ENCODE measurements around the gene MILR1.
"Not testable (repeated sequence)": the region's sequence is repeated elsewhere in the genome, so short reads cannot be mapped to it uniquely, and the experiment has no call there.

MILR1 gene

DNA sequence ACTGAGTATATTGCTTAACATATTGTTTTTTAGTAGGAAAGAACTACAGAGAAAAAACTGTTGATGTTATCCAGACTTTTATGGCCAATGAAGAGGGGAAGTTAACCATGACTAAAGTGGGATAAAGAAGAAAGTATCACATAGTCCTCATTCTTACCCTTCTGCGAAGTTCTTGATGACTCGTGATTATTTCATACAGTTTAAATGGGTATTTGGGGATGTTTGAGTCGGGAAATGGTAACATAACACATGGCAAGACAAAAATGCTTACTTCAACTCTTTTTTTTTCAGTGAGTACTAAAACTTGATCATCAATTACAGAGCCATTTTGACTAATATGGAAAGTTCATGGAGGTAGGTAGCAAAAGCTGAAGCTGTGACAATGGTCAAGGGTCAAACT, 43.1 kb downstream of the MILR1 start:
- DNase-seq (ENCODE audit: low read depth) = no peak
- TF ChIP-seq CTCF (IDR thresholded peaks at IDR 0.05; ENCODE audit: low read depth, low read length, missing control alignments) = no peak
- H3K4me3 ChIP-seq (ENCODE audit: low read depth, low read length) = no peak overlapping the region

GRCh38 chr17:64492481-64493109, 43.7 kb downstream of the MILR1 start:
- TF ChIP-seq CTCF (IDR thresholded peaks at IDR 0.05; ENCODE audit: low read depth, low read length, missing control alignments) = no peak
- no peak for DNase-seq (ENCODE audit: low read depth)
- H3K4me3 ChIP-seq (ENCODE audit: low read depth, low read length) = no peak overlapping the region

GRCh38 chr17:64494121-64494520, 45.2 kb downstream of the MILR1 start:
- H3K4me3 ChIP-seq (ENCODE audit: low read depth, low read length) = no peak overlapping the region; the same call in 1 of the 2 replicates
- TF ChIP-seq CTCF (IDR thresholded peaks at IDR 0.05; ENCODE audit: low read depth, low read length, missing control alignments) = no peak
- DNase-seq (ENCODE audit: low read depth) = no peak

GRCh38 chr17:64495300-64495699, 46.4 kb downstream of the MILR1 start:
- not testable (repeated sequence) for DNase-seq (ENCODE audit: low read depth)
- H3K4me3 ChIP-seq (ENCODE audit: low read depth, low read length) = peak overlapping the region; percentile 81

- DNase-seq (ENCODE audit: low read depth) = no peak
- H3K4me3 ChIP-seq (ENCODE audit: low read depth, low read length) = peak overlapping the region; percentile 81
- TF ChIP-seq CTCF (IDR thresholded peaks at IDR 0.05; ENCODE audit: low read depth, low read length, missing control alignments) = no peak
Measured at GRCh38 chr17:64496348-64496785, 47.5 kb downstream of the MILR1 start.

DNA sequence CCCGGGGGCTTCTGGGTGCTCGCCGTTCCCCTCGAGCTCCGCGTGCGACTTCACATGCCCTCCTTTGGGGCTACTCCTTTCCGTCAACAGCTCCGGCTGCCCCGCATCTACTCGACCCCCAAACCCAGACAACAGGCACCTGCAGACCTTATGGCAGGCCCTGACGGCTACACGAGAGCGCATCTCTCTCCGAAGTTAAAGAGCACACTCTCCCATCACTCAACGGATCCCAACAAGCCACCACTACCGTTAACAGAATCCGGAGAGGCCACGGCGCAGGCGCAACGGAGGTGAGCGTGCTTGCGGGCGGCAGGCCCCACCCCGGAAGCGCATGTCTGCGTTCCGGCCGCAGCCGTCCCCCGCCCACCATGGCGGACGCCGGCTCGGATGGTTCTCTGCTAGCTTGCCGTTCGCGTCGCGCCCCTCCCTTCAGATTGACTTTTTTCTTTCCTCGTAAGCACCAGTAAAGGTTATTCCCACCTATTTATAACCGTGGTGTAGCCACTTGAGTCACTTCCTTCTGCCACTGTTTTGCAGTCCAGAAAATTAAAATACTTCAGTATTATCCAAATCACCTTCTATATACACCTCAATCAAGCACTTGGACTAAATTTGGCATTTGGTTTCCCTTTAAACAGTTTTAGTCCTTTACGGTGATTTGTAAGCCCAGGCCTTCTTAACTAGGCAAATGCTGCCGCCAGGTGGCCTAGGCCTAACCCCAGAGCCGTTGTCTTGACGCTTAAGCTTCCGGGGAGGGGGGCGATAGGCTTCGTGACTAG, 48.1 kb downstream of the MILR1 start, which contains the start of gene POLG2:
TSS of gene POLG2 (minus strand) at position 269 of the 779 bp plus-strand sequence. CDS start at position 183, 86 bp downstream.
- peak within 1 kb of the TSS; percentile 81 for H3K4me3 ChIP-seq (ENCODE audit: low read depth, low read length)
- peak; percentile 87 for DNase-seq (ENCODE audit: low read depth)
- peak; percentile 55 for TF ChIP-seq CTCF (IDR thresholded peaks at IDR 0.05; ENCODE audit: low read depth, low read length, missing control alignments)

- H3K4me3 ChIP-seq (ENCODE audit: low read depth, low read length) = peak overlapping the region; percentile 81
- no peak for DNase-seq (ENCODE audit: low read depth)
- no peak for TF ChIP-seq CTCF (IDR thresholded peaks at IDR 0.05; ENCODE audit: low read depth, low read length, missing control alignments)
Measured at GRCh38 chr17:64497565-64498035, 48.7 kb downstream of the MILR1 start.

Measured in GM12864 (cell line).